Measurements from ENCODE around the gene CTBP2.

The CTBP2 gene

GRCh38 chr10:125009661-125010161, 150.7 kb downstream of the CTBP2 start:
- no peak for DNase-seq (ENCODE audit: low spot score)

GRCh38 chr10:125008689-125009638, 151.4 kb downstream of the CTBP2 start:
- DNase-seq (ENCODE audit: low spot score): no peak

- DNase-seq (ENCODE audit: low spot score): no peak
Observed at GRCh38 chr10:125007436-125007835, 152.9 kb downstream of the CTBP2 start.

GRCh38 chr10:125006921-125007426, 153.4 kb downstream of the CTBP2 start:
- DNase-seq (ENCODE audit: low spot score): no peak

- no peak for DNase-seq (ENCODE audit: low spot score)
Observed at GRCh38 chr10:125006188-125006680, 154.1 kb downstream of the CTBP2 start.

- no peak for DNase-seq (ENCODE audit: low spot score)
Observed at GRCh38 chr10:125005312-125006187, 154.8 kb downstream of the CTBP2 start.

- no peak for DNase-seq (ENCODE audit: low spot score)
Observed at GRCh38 chr10:125004571-125005311, 155.6 kb downstream of the CTBP2 start.

- no peak for DNase-seq (ENCODE audit: low spot score)
Observed at GRCh38 chr10:125003901-125004467, 156.4 kb downstream of the CTBP2 start.

GRCh38 chr10:125003146-125003900, 157.0 kb downstream of the CTBP2 start:
- DNase-seq (ENCODE audit: low spot score): no peak

GRCh38 chr10:125002423-125003145, 157.8 kb downstream of the CTBP2 start:
- DNase-seq (ENCODE audit: low spot score): no peak

- no peak for DNase-seq (ENCODE audit: low spot score)
Observed at GRCh38 chr10:125002047-125002422, 158.3 kb downstream of the CTBP2 start.

GRCh38 chr10:125001313-125002046, 158.9 kb downstream of the CTBP2 start:
- DNase-seq (ENCODE audit: low spot score): no peak

- no peak for DNase-seq (ENCODE audit: low spot score)
Observed at GRCh38 chr10:125000366-125001312, 159.7 kb downstream of the CTBP2 start.

- DNase-seq (ENCODE audit: low spot score): no peak
Observed at GRCh38 chr10:124999433-125000365, 160.7 kb downstream of the CTBP2 start.

- DNase-seq (ENCODE audit: low spot score): no peak
Observed at GRCh38 chr10:124998624-124999291, 161.6 kb downstream of the CTBP2 start.

All from SW480 (cell line).